ENCODE data around the gene HAUS5.

The HAUS5 gene

DNA sequence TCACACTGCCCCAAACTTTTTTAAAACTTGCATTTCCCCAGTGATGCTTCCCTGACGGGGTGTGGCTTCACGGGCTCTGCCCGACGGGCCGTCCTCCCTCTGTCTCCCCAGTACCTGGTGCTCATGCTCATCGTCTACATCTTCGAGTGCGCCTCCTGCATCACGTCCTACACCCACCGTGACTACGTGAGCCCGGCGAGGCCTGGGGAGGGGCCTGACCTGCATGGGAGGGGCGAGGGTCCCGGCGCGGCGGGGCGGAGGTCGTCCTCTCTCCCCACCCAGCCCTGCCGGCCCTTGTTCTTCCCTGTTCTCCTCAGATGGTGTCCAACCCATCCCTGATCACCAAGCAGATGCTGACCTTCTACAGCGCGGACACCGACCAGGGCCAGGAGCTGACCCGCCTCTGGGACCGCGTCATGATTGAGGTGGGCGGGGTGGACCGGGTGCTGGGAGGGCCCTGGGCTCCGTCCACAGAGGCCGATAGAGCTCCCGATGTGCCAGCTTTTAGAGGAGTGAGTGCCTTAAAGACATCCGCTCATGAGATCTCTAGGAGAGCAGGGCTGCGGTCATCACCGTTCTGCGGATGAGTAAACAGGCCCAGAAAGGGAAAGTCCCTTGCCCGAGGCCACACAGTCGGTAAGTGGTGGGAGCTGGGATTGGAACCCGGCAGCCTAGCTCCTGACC is 60.7 kb downstream of the HAUS5 start:
- DNase-seq = peak; percentile 32
